NCI-H2029 treated with DMSO at 0.1 percent for 48 hours (cell line): ENCODE results near the gene COPS4.
"Not testable (repeated sequence)": the region's sequence is repeated elsewhere in the genome, so short reads cannot be mapped to it uniquely, and the experiment has no call there.

ENCODE experiments used
- DNase-seq: peaks from one replicate; lab custom pipeline; 2025; lab: John Stamatoyannopoulos, UW

Gene COPS4

DNA sequence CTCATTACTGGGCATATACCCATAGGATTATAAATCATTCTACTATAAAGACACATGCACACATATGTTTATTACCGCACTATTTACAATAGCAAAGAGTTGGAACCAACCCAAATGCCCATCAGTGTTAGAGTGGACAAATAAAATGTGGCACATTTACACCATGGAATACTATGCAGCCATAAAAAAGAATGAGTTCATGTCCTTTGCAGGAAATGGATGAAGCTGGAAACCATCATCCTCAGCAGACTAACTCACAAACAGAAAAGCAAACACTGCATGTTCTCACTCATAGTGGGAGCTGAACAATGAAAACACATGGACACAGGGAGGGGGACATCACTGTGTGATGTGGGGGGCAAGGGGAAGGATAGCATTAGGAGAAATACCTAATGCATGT lies 11.4 kb upstream of the COPS4 start:
- not testable (repeated sequence) for DNase-seq

GRCh38 chr4:83024233-83024632 lies 10.8 kb upstream of the COPS4 start:
- DNase-seq, result no peak

GRCh38 chr4:83025563-83025962 lies 9.4 kb upstream of the COPS4 start:
- no peak for DNase-seq

DNA sequence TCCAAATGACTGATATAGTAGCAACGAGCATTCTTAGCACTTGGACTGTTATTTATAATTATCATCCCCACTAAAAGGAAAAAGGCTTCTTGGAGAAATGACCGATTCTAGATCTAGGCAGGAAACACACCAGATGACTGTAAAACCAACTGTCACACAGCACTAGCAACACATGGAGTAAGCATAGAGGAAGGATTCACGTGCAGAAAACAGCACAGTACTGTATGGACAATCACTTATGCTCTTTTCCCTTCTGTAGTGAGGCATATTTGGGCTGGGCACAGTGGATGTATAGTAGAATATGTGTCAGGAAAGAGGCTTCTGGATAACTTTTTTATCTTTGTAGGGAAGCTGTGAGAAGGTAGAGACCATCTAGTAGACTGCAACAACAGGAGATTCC lies 6.0 kb upstream of the COPS4 start:
- DNase-seq, result no peak

DNA sequence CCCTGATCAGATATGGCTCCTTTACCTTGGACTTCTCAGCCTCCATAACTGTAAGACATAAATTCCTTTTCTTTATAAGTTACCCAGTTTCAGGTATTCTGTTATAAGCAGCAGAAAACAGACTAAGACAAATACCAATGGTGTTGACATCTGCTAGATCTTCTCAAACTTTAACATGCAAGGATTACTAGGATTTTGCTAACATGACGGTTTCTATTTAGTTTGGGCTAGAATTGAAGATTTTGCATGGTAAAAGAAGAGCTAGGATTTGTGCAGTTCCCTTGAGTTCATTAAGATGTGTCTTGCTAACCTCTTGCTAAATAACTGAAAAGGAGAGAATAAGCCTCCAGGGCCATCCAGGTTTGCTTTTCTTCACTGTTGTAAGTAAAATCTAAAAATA lies 5.3 kb upstream of the COPS4 start:
- DNase-seq, result no peak

DNA sequence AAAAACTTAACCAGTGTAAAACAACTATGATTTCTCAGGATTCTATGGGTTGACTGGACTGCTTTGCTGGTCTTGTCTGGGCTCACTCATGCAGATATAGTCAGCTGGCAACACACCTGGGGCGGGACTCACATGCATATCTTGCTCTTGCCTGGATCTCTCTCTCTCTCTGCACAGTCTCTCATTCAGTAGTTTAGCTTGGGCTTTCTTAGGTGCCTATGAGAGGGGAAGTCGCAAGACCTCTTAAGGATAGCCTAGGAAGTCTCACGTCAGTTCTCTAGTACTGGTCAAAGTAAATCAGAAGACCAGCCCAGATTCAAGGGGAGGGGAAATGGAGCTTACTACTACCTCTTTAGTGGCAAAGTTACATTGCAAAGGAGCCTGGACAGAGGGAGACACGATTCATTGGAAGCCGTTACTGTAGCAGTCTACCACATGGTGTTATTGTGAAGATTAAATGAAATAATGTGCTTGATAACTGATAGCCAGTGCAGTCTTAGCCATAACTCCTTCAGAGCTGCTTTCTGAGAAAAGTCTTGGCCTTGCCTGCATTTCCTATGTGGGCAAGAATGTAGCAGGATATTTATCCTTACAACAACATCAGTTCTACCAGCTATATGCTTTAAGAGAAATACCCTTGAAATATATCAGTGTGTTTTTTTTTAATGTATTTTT lies 2.1 kb downstream of the COPS4 start:
- DNase-seq, result no peak

DNA sequence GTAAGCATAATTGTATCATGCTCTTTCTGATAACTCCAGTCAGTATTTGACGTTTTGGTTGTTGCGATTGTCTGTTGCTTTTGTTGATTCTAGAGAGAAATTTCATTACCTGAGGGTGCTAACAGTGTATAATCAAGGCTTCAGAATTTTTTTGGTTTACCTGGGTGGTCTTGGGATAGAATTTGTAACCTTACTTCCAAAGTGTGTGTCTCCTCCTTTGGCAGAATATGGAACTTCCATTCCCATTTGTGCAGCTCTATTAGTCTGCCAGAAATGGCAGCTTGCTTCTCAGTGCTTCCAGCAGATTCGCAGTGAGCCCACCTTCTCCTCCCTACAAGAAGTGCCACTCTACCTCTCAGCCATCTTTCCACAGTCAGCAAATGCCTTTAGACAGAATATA lies 5.3 kb downstream of the COPS4 start:
- no peak for DNase-seq

GRCh38 chr4:83043157-83043556 lies 8.2 kb downstream of the COPS4 start:
- DNase-seq, result not testable (repeated sequence)

- DNase-seq, result no peak
Measured at GRCh38 chr4:83043801-83044407, 8.9 kb downstream of the COPS4 start.

GRCh38 chr4:83046693-83047473 lies 11.9 kb downstream of the COPS4 start:
- DNase-seq, result no peak

DNA sequence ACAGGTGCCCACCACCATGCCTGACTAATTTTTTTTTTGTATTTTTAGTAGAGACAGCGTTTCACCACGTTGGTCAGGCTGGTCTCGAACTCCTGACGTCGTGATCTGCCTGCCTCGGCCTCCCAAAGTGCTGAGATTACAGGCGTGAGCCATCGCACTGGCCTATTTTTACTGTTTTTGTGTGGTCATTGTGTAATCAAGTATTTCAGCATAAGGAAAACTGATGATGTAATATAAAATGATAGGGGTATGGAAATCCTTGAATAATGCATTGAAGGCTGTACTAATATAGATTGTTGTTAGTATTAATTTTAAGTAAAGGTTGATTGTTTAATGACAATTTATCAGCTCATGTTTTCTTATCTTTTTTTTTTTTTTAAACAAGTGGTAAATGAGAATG lies 13.8 kb downstream of the COPS4 start:
- DNase-seq, result not testable (repeated sequence)

GRCh38 chr4:83054928-83055327 lies 19.9 kb downstream of the COPS4 start:
- DNase-seq, result no peak

DNA sequence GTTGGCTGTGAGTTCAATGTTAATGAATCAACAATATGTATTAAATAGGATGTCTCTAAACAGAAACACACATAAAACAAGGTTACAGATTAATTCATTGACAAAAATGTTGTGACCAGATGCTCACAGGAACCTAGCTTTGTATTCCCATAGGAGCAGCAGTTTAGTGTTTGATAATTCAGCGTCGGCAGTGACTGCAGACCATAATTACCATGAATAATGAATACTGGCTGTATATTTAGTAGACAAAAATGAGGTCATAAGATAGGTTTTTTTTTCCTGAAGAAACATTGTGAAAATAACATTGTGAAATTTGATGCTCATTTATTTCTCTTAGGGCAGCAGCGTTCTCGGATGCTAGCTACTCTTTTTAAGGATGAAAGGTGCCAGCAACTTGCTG lies 27.8 kb downstream of the COPS4 start:
- no peak for DNase-seq

GRCh38 chr4:83065266-83065665 lies 30.3 kb downstream of the COPS4 start:
- DNase-seq, result no peak

DNA sequence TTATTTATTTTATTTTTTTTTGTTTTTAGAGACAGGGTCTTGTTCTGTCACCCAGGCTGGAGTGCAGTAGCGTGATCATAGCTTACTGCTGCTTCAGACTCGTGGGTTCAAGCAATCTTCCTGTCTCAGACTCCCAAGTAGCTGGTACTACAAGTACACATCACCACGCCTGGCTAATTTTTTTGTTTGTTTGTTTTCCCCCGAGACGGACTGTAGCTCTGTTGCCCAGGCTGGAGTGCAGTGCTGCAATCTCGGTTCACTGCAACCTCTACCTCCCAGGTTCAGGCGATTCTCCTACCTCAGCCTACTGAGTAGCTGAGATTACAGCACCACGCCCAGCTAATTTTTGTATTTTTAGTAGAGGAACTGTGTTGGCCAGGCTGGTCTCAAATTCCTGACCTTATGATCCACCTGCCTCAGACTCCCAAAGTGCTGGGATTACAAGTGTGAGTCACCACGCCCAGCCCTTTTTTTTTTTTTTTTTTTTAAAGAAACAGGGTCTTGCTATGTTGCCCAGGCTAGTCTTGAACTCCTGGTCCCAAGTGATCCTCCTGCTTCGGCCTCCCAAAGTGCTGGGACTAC lies 32.2 kb downstream of the COPS4 start:
- no peak for DNase-seq

DNA sequence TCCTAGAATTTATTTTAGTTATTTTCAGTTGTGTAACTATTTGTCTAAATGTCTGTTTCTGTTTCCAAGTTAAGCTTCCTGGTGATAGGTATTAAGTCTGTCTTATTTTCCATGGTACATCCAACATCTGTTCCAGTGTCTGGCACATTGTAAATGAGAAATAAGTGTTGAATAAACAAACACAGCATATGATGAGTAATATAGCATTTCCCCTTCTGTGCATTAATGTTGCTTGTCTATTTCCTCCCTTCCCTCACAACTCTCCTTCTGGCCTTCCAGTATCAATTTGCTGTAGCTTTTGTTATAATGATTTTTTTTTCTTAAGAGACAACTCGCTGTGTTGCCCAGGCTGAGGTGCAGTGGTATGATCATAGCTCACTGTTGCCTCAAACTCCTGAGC lies 36.1 kb downstream of the COPS4 start:
- no peak for DNase-seq

GRCh38 chr4:83074086-83074704 lies 39.2 kb downstream of the COPS4 start:
- DNase-seq, result peak; percentile 69

- DNase-seq, result not testable (repeated sequence)
Measured at GRCh38 chr4:83074783-83075182, 39.8 kb downstream of the COPS4 start.

GRCh38 chr4:83075311-83076095 lies 40.5 kb downstream of the COPS4 start:
- DNase-seq, result no peak

GRCh38 chr4:83080561-83080960 lies 45.6 kb downstream of the COPS4 start:
- no peak for DNase-seq

DNA sequence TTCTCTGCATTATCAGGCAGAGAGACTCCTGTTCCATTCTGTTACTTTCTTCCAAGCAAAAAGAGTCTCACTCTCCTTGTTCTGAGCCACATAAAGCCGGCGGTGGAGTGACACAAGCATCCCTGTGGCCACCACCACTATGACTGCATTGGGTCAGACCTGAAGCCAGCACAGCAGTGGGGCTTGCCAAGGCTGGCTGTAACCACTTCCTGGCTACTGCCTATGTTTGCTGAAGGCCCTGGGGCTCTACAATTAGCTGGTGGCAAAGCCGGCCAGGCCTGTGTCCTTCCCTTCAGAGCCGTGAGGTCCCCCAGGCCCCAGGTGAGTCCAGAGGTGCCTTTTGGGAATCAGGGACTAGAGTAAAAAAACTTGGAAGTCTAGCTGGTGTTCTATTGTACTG lies 47.8 kb downstream of the COPS4 start:
- DNase-seq, result no peak
